ENCODE measurements around the gene NDST4.

DNA sequence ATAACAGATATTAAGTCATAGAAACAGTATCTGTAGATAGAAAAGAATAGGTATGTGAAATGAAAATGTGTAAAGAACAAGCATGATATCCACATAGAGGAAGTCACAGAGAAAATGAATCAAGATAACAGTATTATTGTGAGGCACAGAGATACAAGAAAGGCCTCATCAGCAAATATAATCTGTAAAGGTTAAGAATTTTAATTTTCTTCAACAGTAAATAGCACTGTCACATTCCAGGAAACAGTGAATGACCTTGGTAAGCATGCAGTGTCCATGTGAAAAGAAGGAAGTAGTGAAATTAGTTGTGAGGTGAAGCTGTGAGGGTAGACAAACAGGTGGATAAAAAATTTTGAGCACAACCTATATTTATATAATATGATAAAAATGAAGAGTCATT is 39.5 kb upstream of the NDST4 start:
- TF ChIP-seq, protein P1, sequence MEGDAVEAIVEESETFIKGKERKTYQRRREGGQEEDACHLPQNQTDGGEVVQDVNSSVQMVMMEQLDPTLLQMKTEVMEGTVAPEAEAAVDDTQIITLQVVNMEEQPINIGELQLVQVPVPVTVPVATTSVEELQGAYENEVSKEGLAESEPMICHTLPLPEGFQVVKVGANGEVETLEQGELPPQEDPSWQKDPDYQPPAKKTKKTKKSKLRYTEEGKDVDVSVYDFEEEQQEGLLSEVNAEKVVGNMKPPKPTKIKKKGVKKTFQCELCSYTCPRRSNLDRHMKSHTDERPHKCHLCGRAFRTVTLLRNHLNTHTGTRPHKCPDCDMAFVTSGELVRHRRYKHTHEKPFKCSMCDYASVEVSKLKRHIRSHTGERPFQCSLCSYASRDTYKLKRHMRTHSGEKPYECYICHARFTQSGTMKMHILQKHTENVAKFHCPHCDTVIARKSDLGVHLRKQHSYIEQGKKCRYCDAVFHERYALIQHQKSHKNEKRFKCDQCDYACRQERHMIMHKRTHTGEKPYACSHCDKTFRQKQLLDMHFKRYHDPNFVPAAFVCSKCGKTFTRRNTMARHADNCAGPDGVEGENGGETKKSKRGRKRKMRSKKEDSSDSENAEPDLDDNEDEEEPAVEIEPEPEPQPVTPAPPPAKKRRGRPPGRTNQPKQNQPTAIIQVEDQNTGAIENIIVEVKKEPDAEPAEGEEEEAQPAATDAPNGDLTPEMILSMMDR (IDR thresholded peaks at IDR 0.05 in 8 of 11, conservative IDR thresholded peaks at IDR 0.05 in 3 of 11): no peak
- TF ChIP-seq POLR2AphosphoS5 (IDR thresholded peaks at IDR 0.05): no peak

Measured in spleen (tissue), 7 donors.